Activated CD8-positive, alpha-beta T cell treated with anti-CD3 and anti-CD28 coated beads for 36 hours (primary cell): ENCODE measurements around the gene SMCO1. TPM values are rescaled to one million over a fixed set of nuclear protein-coding genes. Genes with fewer than 3 reads are reported as not detected.

Source experiments
- ATAC-seq: fragments of 200-7000 bp; cut with Tn5 transposase; one replicate; pipeline ENCODE4 v1.10.0; 2021; ENCODE audit warnings: mild to moderate bottlenecking, moderate library complexity
- CTCF ChIA-PET: fragments of 350-600 bp; sonication (Branson Sonifier 250); formaldehyde crosslinking; loops from one replicate; lab custom pipeline; 2021; ENCODE audit warnings: antibody characterized with exemption; lab: Charles Lee
- POLR2A ChIA-PET: fragments of 350-600 bp; sonication (Branson Sonifier 250); formaldehyde crosslinking; loops from one replicate; lab custom pipeline; 2021; ENCODE audit warnings: antibody characterized with exemption; lab: Charles Lee
- DNase-seq: peaks from one replicate; pipeline ENCODE4 v3.0.0-alpha.2; 2020
- H3K27ac Mint-ChIP-seq: one replicate; pipeline ENCODE4 v1.8.0; 2021; ENCODE audit warnings: mild to moderate bottlenecking, mixed read lengths
- H3K27me3 Mint-ChIP-seq: one replicate; pipeline ENCODE4 v1.8.0; 2021; ENCODE audit warnings: mixed read lengths
- H3K36me3 Mint-ChIP-seq: one replicate; pipeline ENCODE4 v1.8.0; 2021; ENCODE audit warnings: low read depth, mixed read lengths
- H3K4me1 Mint-ChIP-seq: one replicate; pipeline ENCODE4 v1.8.0; 2021; ENCODE audit warnings: low read depth, mixed read lengths
- H3K4me3 Mint-ChIP-seq: one replicate; pipeline ENCODE4 v1.8.0; 2021; ENCODE audit warnings: mild to moderate bottlenecking, moderate library complexity, mixed read lengths
- H3K9me3 Mint-ChIP-seq: one replicate; pipeline ENCODE4 v1.8.0; 2021; ENCODE audit warnings: mixed read lengths
- CTCF ChIP-seq: fragments of 200-600 bp; IDR thresholded peaks from one replicate; pipeline ENCODE4 v1.8.0; 2022; ENCODE audit warnings: antibody characterized with exemption, mild to moderate bottlenecking
- intact Hi-C: fragments of 100-400 bp; cut with micrococcal nuclease; formaldehyde crosslinking; loops from one replicate; pipeline ENCODE4 v1.10.0; 2022
- total RNA-seq, 2 experiments: library from RNA; stranded (reverse); gene quantifications; one replicate each; pipeline ENCODE4 v1.2.3, GENCODE V29; 2021

SMCO1 gene
- total RNA-seq, 2 experiments from 2014 or later: not detected

- CTCF ChIA-PET: interaction anchor here (0.8 to 1.0 kb wide), 2 partner anchors 8 to 25 kb away, joined by 3 read pairs; no protein-coding TSS in a partner anchor
- no peak for DNase-seq
- H3K27me3 Mint-ChIP-seq: no peaks in the 10 kb centered on the region
- no peak overlapping the region for H3K4me3 Mint-ChIP-seq
- H3K36me3 Mint-ChIP-seq: peaks cover 5% of the 10 kb centered on the region
- POLR2A ChIA-PET: interaction anchor here (0.6 to 0.9 kb wide), 2 partner anchors 147 to 977 kb away, joined by 3 read pairs; no protein-coding TSS in a partner anchor
- no peak overlapping the region for H3K27ac Mint-ChIP-seq
- ATAC-seq: no peak
- intact Hi-C loops: no loop called here
- no peak for TF ChIP-seq CTCF
- H3K9me3 Mint-ChIP-seq: peaks cover 17% of the 10 kb centered on the region
- H3K4me1 Mint-ChIP-seq: no peaks in the 10 kb centered on the region
Measured at GRCh38 chr3:196547067-196547466, 31.9 kb upstream of the SMCO1 start.

DNA sequence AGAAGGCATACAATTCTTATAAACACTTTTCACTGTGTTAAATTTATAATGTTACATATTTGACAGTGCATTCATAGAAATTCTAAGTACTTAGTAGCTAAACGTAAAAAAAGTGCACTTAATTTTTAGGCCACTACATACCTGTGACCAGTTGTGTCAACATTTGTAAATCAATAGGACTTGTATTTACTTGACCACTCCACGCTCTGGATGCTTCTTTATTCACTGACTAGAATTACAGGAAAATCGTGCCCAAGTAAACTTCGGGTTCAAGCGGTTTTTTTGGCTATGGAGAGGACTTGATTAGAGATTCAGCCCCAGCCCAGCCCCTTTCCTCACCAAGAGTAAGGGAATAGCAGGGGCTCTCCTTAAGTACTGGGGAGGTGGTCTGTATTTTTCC, 31.4 kb upstream of the SMCO1 start:
- POLR2A ChIA-PET: interaction anchor here (0.9 kb wide), 1 partner anchor 147 kb away, joined by 3 read pairs; no protein-coding TSS in a partner anchor
- no peak overlapping the region for H3K27ac Mint-ChIP-seq
- H3K36me3 Mint-ChIP-seq: peaks cover 5% of the 10 kb centered on the region
- DNase-seq: no peak
- intact Hi-C loops: no loop called here
- no peak for TF ChIP-seq CTCF
- no peak overlapping the region for H3K4me3 Mint-ChIP-seq
- ATAC-seq: no peak
- CTCF ChIA-PET: interaction anchor here (0.8 to 1.0 kb wide), 2 partner anchors 9 to 24 kb away, joined by 3 read pairs; no protein-coding TSS in a partner anchor
- H3K4me1 Mint-ChIP-seq: no peaks in the 10 kb centered on the region
- H3K27me3 Mint-ChIP-seq: no peaks in the 10 kb centered on the region
- H3K9me3 Mint-ChIP-seq: peaks cover 17% of the 10 kb centered on the region

GRCh38 chr3:196544491-196544992, 29.4 kb upstream of the SMCO1 start:
- ATAC-seq: no peak
- no peak for DNase-seq

DNA sequence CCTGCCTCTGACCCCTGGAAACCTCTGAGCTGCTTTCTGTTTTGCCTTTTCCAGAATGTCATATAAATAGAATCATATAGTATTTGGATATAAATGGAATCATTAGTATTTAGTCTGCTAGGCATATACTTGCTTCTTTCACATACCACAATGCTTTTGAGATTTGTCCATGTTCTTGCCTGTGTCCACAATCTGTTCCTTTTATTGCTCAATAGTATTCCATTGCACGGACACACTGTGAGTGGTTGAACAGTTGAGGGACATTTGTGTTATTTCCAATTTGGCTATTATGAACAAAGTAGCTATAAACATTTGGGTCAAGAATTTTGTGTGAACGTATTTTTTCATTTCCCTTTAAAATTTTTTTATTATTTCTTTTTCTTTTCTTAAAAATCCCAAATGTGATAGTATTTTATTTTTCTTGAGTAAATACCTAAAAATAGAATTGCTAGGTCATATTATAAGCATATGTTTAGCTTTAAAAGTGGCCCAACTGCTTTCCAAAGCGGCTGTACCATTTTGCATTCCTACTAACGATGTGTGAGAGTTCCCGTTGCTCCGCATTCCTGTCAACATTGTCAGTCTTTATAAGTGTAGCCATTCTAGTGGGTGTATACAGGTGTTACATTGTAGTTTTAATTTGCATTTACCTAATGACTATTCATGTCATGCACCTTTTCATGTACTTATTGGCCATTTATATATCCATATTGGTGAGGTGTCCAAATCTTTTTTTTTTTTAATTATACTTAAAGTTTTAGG, 26.7 kb upstream of the SMCO1 start:
- POLR2A ChIA-PET: interaction anchor here (0.7 to 1.2 kb wide), 2 partner anchors 11 to 33 kb away, joined by 3 to 4 read pairs; no protein-coding TSS in a partner anchor
- no peaks in the 10 kb centered on the region for H3K4me1 Mint-ChIP-seq

More at GRCh38 chr3:196544491-196544992, 29.4 kb upstream of the SMCO1 start:
- intact Hi-C loops: no loop called here
- Mint-ChIP-seq H3K9me3 (peaks cover 8% of the 10 kb centered on the region), H3K27ac (no peak overlapping the region), H3K36me3 (peaks cover 2% of the 10 kb centered on the region), H3K27me3 (no peaks in the 10 kb centered on the region), H3K4me3 (no peak overlapping the region), H3K4me1 (no peaks in the 10 kb centered on the region)
- CTCF ChIA-PET: no interaction called here
- TF ChIP-seq CTCF: no peak
- POLR2A ChIA-PET: no interaction called here

More for the DNA sequence above, 26.7 kb upstream of the SMCO1 start:
- DNase-seq (no peak), ATAC-seq (no peak)
- no peak for TF ChIP-seq CTCF
- H3K27me3 Mint-ChIP-seq: no peaks in the 10 kb centered on the region
- intact Hi-C loops: no loop called here
- H3K9me3 Mint-ChIP-seq: no peaks in the 10 kb centered on the region
- H3K27ac Mint-ChIP-seq: no peak overlapping the region
- no peaks in the 10 kb centered on the region for H3K36me3 Mint-ChIP-seq
- CTCF ChIA-PET: interaction anchor here (2.1 kb wide), 1 partner anchor 13 kb away, joined by 11 read pairs; no protein-coding TSS in a partner anchor
- no peak overlapping the region for H3K4me3 Mint-ChIP-seq
